SK-N-SH treated with all-trans-retinoic acid at 6 μM for 48 hours (cell line): ENCODE measurements around the gene KLHL29.

ENCODE experiments used
- ATAC-seq: fragments of 200-7000 bp; cut with Tn5 transposase; 3 replicates; pipeline ENCODE4 v1.9.1; 2020; ENCODE audit warnings: mild to moderate bottlenecking, moderate library complexity
- ARNTL ChIP-seq: fragments of 450-650 bp; formaldehyde crosslinking; IDR thresholded peaks from 2 replicates; pipeline ENCODE4 v1.5.0; 2020; ENCODE audit warnings: low read depth, mild to moderate bottlenecking, moderate library complexity, borderline replicate concordance
- BACH2 ChIP-seq: fragments of 250-450 bp; sonication (Bioruptor Pico); IDR thresholded peaks from 2 replicates; pipeline ENCODE4 v1.9.0; 2021; ENCODE audit warnings: mild to moderate bottlenecking, borderline replicate concordance
- CREB5 ChIP-seq: fragments of 250-450 bp; sonication (Bioruptor Pico); IDR thresholded peaks from 2 replicates; pipeline ENCODE4 v1.5.1; 2020; ENCODE audit warnings: low read depth, mild to moderate bottlenecking, moderate library complexity
- CSDC2 ChIP-seq: fragments of 250-450 bp; sonication (Bioruptor Pico); IDR thresholded peaks from 2 replicates; pipeline ENCODE4 v1.5.0; 2020; ENCODE audit warnings: mild to moderate bottlenecking, moderate library complexity
- CSRNP3 ChIP-seq: fragments of 250-450 bp; sonication (Bioruptor Pico); IDR thresholded peaks from 2 replicates; pipeline ENCODE4 v1.5.1; 2021; ENCODE audit warnings: mild to moderate bottlenecking, moderate library complexity
- ESRRG ChIP-seq: fragments of 250-450 bp; sonication (Bioruptor Pico); IDR thresholded peaks from 2 replicates; pipeline ENCODE4 v1.6.1; 2021; ENCODE audit warnings: mild to moderate bottlenecking
- OSR1 ChIP-seq: fragments of 250-450 bp; sonication (Bioruptor Pico); IDR thresholded peaks from 2 replicates; pipeline ENCODE4 v1.8.0; 2022; ENCODE audit warnings: moderate library complexity, mild to moderate bottlenecking, inconsistent platforms
- RARB ChIP-seq: fragments of 250-450 bp; sonication (Bioruptor Pico); IDR thresholded peaks from 2 replicates; pipeline ENCODE4 v1.8.0; 2021; ENCODE audit warnings: mild to moderate bottlenecking, moderate library complexity
- SNAI2 ChIP-seq: fragments of 250-450 bp; sonication (Bioruptor Pico); IDR thresholded peaks from 2 replicates; pipeline ENCODE4 v1.5.0; 2020; ENCODE audit warnings: mild to moderate bottlenecking, moderate library complexity
- TCF4 ChIP-seq: fragments of 250-450 bp; sonication (Bioruptor Pico); IDR thresholded peaks from 2 replicates; pipeline ENCODE4 v1.8.0; 2021; ENCODE audit warnings: mild to moderate bottlenecking, moderate library complexity, borderline replicate concordance
- TOX ChIP-seq: fragments of 250-450 bp; sonication (Bioruptor Pico); IDR thresholded peaks from 2 replicates; pipeline ENCODE4 v1.8.0; 2021; ENCODE audit warnings: mild to moderate bottlenecking, moderate library complexity, borderline replicate concordance
- ZC3H10 ChIP-seq: fragments of 250-450 bp; sonication (Bioruptor Pico); IDR thresholded peaks from 2 replicates; pipeline ENCODE4 v1.5.1; 2021; ENCODE audit warnings: mild to moderate bottlenecking, moderate library complexity
- ZFP3 ChIP-seq: fragments of 250-450 bp; sonication (Bioruptor Pico); IDR thresholded peaks from 2 replicates; pipeline ENCODE4 v1.5.0; 2020; ENCODE audit warnings: mild to moderate bottlenecking, moderate library complexity
- ZFP30 ChIP-seq: fragments of 450-650 bp; formaldehyde crosslinking; IDR thresholded peaks from 2 replicates; pipeline ENCODE4 v1.5.0; 2022; ENCODE audit warnings: mild to moderate bottlenecking, moderate library complexity
- ZNF565 ChIP-seq: fragments of 450-650 bp; formaldehyde crosslinking; conservative IDR thresholded peaks from 2 replicates; pipeline ENCODE4 v1.5.0; 2020; ENCODE audit warnings: low read depth, mild to moderate bottlenecking, moderate library complexity
- ZNF70 ChIP-seq: fragments of 450-650 bp; formaldehyde crosslinking; IDR thresholded peaks from 2 replicates; pipeline ENCODE4 v1.5.0; 2020; ENCODE audit warnings: mild to moderate bottlenecking, moderate library complexity
- ZNF8 ChIP-seq: fragments of 450-650 bp; formaldehyde crosslinking; IDR thresholded peaks from 2 replicates; pipeline ENCODE4 v1.5.0; 2020; ENCODE audit warnings: mild to moderate bottlenecking, moderate library complexity
- TF ChIP-seq, protein P1 (sequence below): fragments of 250-450 bp; sonication (Bioruptor Pico); IDR thresholded peaks from 2 replicates; pipeline ENCODE4 v1.5.0; 2020; ENCODE audit warnings: mild to moderate bottlenecking, moderate library complexity
- TF ChIP-seq, protein P2 (sequence below): fragments of 250-450 bp; sonication (Bioruptor Pico); IDR thresholded peaks from 2 replicates; pipeline ENCODE4 v1.8.0; 2020; ENCODE audit warnings: mild to moderate bottlenecking, moderate library complexity, borderline replicate concordance

KLHL29 gene

DNA sequence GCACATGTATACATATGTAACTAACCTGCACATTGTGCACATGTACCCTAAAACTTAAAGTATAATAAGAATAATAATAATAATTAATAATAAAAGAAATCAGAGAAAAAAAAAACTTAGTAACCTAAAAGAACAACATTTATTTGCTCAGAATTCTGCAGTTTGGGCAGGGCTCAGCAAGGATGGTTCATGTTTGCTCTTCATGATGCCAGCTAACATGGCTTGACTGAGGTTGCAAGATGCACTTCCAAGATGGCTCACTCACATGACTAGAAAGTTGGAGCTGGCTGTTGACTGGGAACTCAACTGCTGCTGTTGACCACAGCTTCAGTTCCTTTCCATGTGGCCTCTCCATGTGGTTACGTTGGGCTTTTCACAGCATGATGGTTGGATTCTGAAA is 56.4 kb downstream of the KLHL29 start (continued):
- TF ChIP-seq, protein P1, sequence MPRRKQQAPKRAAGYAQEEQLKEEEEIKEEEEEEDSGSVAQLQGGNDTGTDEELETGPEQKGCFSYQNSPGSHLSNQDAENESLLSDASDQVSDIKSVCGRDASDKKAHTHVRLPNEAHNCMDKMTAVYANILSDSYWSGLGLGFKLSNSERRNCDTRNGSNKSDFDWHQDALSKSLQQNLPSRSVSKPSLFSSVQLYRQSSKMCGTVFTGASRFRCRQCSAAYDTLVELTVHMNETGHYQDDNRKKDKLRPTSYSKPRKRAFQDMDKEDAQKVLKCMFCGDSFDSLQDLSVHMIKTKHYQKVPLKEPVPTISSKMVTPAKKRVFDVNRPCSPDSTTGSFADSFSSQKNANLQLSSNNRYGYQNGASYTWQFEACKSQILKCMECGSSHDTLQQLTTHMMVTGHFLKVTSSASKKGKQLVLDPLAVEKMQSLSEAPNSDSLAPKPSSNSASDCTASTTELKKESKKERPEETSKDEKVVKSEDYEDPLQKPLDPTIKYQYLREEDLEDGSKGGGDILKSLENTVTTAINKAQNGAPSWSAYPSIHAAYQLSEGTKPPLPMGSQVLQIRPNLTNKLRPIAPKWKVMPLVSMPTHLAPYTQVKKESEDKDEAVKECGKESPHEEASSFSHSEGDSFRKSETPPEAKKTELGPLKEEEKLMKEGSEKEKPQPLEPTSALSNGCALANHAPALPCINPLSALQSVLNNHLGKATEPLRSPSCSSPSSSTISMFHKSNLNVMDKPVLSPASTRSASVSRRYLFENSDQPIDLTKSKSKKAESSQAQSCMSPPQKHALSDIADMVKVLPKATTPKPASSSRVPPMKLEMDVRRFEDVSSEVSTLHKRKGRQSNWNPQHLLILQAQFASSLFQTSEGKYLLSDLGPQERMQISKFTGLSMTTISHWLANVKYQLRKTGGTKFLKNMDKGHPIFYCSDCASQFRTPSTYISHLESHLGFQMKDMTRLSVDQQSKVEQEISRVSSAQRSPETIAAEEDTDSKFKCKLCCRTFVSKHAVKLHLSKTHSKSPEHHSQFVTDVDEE (CRISPR knock-in tag), result no peak
- TF ChIP-seq ZNF565 (CRISPR knock-in tag), result no peak
- TF ChIP-seq CREB5 (CRISPR knock-in tag), result no peak
- no peak for TF ChIP-seq RARB (CRISPR knock-in tag)

DNA sequence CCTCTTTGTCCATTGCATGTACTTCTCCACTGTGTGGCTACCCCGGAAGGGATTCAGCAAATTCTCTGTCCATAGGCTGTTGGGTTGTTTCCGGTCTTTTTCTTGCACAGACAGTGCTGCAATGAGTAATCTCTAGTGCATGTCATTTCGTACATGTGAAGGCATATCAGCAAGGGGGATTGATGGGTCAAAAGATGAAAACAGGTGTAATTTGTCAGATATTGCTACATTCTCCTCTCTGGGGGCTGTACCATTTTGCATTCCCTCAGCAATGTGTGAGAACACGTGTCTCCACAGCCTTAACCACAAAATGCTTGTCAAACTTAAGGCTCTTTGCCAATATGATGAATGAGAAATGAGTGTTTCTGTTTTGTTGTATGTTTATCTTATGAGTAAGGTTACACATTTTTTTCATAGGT is 60.5 kb downstream of the KLHL29 start:
- no peak; the same call in 2 of the 3 replicates for ATAC-seq
- TF ChIP-seq TOX, result no peak
- no peak for TF ChIP-seq ZNF70
- no peak for TF ChIP-seq RARB (CRISPR knock-in tag)
- TF ChIP-seq ZC3H10 (CRISPR knock-in tag), result no peak
- no peak for TF ChIP-seq SNAI2 (CRISPR knock-in tag)
- no peak for TF ChIP-seq ZNF8 (CRISPR knock-in tag)
- TF ChIP-seq CSDC2 (CRISPR knock-in tag), result no peak
- TF ChIP-seq ZFP3, result no peak
- no peak for TF ChIP-seq ARNTL (CRISPR knock-in tag)
- no peak for TF ChIP-seq ESRRG (CRISPR knock-in tag)
- TF ChIP-seq CSRNP3, result no peak
- TF ChIP-seq ZFP30, result no peak
- TF ChIP-seq, protein P2, sequence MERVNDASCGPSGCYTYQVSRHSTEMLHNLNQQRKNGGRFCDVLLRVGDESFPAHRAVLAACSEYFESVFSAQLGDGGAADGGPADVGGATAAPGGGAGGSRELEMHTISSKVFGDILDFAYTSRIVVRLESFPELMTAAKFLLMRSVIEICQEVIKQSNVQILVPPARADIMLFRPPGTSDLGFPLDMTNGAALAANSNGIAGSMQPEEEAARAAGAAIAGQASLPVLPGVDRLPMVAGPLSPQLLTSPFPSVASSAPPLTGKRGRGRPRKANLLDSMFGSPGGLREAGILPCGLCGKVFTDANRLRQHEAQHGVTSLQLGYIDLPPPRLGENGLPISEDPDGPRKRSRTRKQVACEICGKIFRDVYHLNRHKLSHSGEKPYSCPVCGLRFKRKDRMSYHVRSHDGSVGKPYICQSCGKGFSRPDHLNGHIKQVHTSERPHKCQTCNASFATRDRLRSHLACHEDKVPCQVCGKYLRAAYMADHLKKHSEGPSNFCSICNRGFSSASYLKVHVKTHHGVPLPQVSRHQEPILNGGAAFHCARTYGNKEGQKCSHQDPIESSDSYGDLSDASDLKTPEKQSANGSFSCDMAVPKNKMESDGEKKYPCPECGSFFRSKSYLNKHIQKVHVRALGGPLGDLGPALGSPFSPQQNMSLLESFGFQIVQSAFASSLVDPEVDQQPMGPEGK (CRISPR knock-in tag), result no peak
- no peak for TF ChIP-seq ZNF565 (CRISPR knock-in tag)
- TF ChIP-seq OSR1, result no peak
- TF ChIP-seq, all 23 proteins: peak for 0

DNA sequence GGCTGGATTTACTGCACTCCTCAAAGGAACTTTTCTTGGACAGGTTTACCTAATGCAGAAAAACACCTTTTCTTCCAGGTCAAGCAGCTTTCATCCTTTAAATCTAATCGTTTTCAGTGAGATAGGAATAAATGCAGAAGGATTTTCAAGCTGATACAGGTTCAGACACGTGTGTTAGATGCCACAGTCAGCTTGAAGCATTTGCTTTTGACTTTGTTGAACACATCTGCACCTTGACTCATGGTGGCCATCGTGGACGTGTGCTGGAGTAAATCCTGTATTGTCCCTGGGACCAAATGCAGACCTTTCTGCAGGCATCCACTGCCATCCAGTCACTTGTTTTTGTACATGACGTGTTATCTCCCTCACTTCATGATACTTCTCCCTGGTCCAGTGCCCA is 61.9 kb downstream of the KLHL29 start:
- no peak for ATAC-seq
- TF ChIP-seq SNAI2 (CRISPR knock-in tag), result no peak
- TF ChIP-seq BACH2 (CRISPR knock-in tag), result no peak
- no peak for TF ChIP-seq ZNF565 (CRISPR knock-in tag)
- TF ChIP-seq, protein P2 (CRISPR knock-in tag), result no peak
- no peak for TF ChIP-seq ZFP30
- no peak for TF ChIP-seq ZNF8 (CRISPR knock-in tag)
- TF ChIP-seq TCF4 (CRISPR knock-in tag), result no peak
- TF ChIP-seq, all 23 proteins: peak for 0

DNA sequence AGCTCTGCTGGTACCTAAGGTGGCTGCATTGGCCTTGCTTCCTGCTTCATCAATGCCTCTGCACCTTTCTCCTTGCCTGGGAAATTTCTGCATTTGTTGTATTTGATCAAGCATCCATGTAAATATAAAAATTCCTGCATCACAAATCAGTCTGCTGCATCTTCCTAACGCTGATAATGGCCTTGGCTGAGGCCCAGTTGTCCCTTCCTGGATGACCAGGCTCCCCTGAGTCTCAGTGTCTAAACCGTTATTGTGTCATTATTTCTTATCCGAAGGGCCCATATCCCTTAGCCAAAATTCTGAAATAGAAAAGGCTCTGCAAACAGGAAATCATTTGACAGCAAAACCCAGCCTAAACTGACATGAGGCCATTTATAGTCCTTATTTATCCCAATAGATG is 62.4 kb downstream of the KLHL29 start:
- no peak for TF ChIP-seq ESRRG (CRISPR knock-in tag)
- ATAC-seq, result no peak
